WTC11 (cell line): ENCODE measurements around the gene OST4. TPM values are rescaled to one million over a fixed set of nuclear protein-coding genes. Genes with fewer than 3 reads are reported as not detected.

Experiments used
- ATAC-seq: fragments of 200-7000 bp; cut with Tn5 transposase; 2 replicates; pipeline ENCODE4 v1.10.0; 2021; ENCODE audit warnings: mild to moderate bottlenecking, moderate library complexity
- CTCF ChIA-PET: fragments of 300-600 bp; sonication (Branson Sonifier 250); formaldehyde crosslinking; loops from one replicate; lab custom pipeline; 2021; ENCODE audit warnings: antibody characterized with exemption; lab: Charles Lee
- POLR2A ChIA-PET: fragments of 350-600 bp; sonication (Branson Sonifier 250); formaldehyde crosslinking; loops from one replicate; lab custom pipeline; 2021; ENCODE audit warnings: antibody characterized with exemption; lab: Charles Lee
- DNase-seq: peaks from one replicate; pipeline ENCODE4 v3.0.0; 2021; ENCODE audit warnings: low spot score
- H3K27ac Mint-ChIP-seq: 2 replicates; pipeline ENCODE4 v1.8.0; 2021; ENCODE audit warnings: mixed read lengths
- H3K27me3 Mint-ChIP-seq: 2 replicates; pipeline ENCODE4 v1.8.0; 2021; ENCODE audit warnings: low read depth, mild to moderate bottlenecking, moderate library complexity, mixed read lengths
- H3K36me3 Mint-ChIP-seq: 2 replicates; pipeline ENCODE4 v1.8.0; 2021; ENCODE audit warnings: mixed read lengths
- H3K4me1 Mint-ChIP-seq: 2 replicates; pipeline ENCODE4 v1.8.0; 2022; ENCODE audit warnings: mixed read lengths
- H3K4me3 Mint-ChIP-seq: 2 replicates; pipeline ENCODE4 v1.8.0; 2021; ENCODE audit warnings: mild to moderate bottlenecking, moderate library complexity, mixed read lengths
- H3K9me3 Mint-ChIP-seq: 2 replicates; pipeline ENCODE4 v1.8.0; 2021; ENCODE audit warnings: mixed read lengths
- ARID4B ChIP-seq: sonication (generic); formaldehyde crosslinking; IDR thresholded peaks from 2 replicates; pipeline ENCODE4 v1.8.0; 2023; ENCODE audit warnings: missing genetic modification reagents, mild to moderate bottlenecking, borderline replicate concordance
- CREB1 ChIP-seq: sonication (generic); formaldehyde crosslinking; IDR thresholded peaks from 2 replicates; pipeline ENCODE4 v1.8.0; 2023; ENCODE audit warnings: mild to moderate bottlenecking, missing genetic modification reagents
- CREM ChIP-seq: sonication (generic); formaldehyde crosslinking; IDR thresholded peaks from 2 replicates; pipeline ENCODE4 v1.8.1; 2022; ENCODE audit warnings: mild to moderate bottlenecking, missing genetic modification reagents, moderate library complexity
- E2F5 ChIP-seq: sonication (generic); formaldehyde crosslinking; IDR thresholded peaks from 2 replicates; pipeline ENCODE4 v1.8.1; 2022; ENCODE audit warnings: mild to moderate bottlenecking, moderate library complexity, missing genetic modification reagents
- ERG ChIP-seq: fragments of 250-450 bp; sonication (Bioruptor Pico); IDR thresholded peaks from 2 replicates; pipeline ENCODE4 v1.8.0; 2021; ENCODE audit warnings: mild to moderate bottlenecking
- ETV6 ChIP-seq: sonication (generic); formaldehyde crosslinking; IDR thresholded peaks from 2 replicates; pipeline ENCODE4 v1.8.1; 2022; ENCODE audit warnings: mild to moderate bottlenecking, missing genetic modification reagents
- FOXK1 ChIP-seq: sonication (generic); formaldehyde crosslinking; IDR thresholded peaks from 2 replicates; pipeline ENCODE4 v1.8.0; 2022; ENCODE audit warnings: mild to moderate bottlenecking, moderate library complexity, missing genetic modification reagents
- GABPB1 ChIP-seq: sonication (generic); formaldehyde crosslinking; IDR thresholded peaks from 2 replicates; pipeline ENCODE4 v1.8.1; 2023; ENCODE audit warnings: mild to moderate bottlenecking, missing genetic modification reagents
- IRF2 ChIP-seq: sonication (generic); formaldehyde crosslinking; IDR thresholded peaks from 2 replicates; pipeline ENCODE4 v1.8.0; 2022; ENCODE audit warnings: low read depth, missing genetic modification reagents, borderline replicate concordance
- KAT7 ChIP-seq: sonication (generic); formaldehyde crosslinking; IDR thresholded peaks from 2 replicates; pipeline ENCODE4 v1.8.1; 2023; ENCODE audit warnings: missing genetic modification reagents, mild to moderate bottlenecking, borderline replicate concordance
- MAX ChIP-seq: sonication (generic); formaldehyde crosslinking; IDR thresholded peaks from 2 replicates; pipeline ENCODE4 v1.8.0; 2022; ENCODE audit warnings: mild to moderate bottlenecking, missing genetic modification reagents
- NR2C2 ChIP-seq: sonication (generic); formaldehyde crosslinking; IDR thresholded peaks from 2 replicates; pipeline ENCODE4 v1.8.0; 2022; ENCODE audit warnings: mild to moderate bottlenecking, missing genetic modification reagents
- TEAD1 ChIP-seq: sonication (generic); formaldehyde crosslinking; IDR thresholded peaks from 2 replicates; pipeline ENCODE4 v1.8.0; 2022; ENCODE audit warnings: mild to moderate bottlenecking, missing genetic modification reagents
- USF2 ChIP-seq: sonication (generic); formaldehyde crosslinking; IDR thresholded peaks from 2 replicates; pipeline ENCODE4 v1.8.1; 2023; ENCODE audit warnings: mild to moderate bottlenecking, missing genetic modification reagents, moderate library complexity
- ZBTB43 ChIP-seq: sonication (generic); formaldehyde crosslinking; IDR thresholded peaks from 2 replicates; pipeline ENCODE4 v1.8.1; 2023; ENCODE audit warnings: mild to moderate bottlenecking, missing genetic modification reagents
- ZNF232 ChIP-seq: sonication (generic); formaldehyde crosslinking; IDR thresholded peaks from 2 replicates; pipeline ENCODE4 v1.8.0; 2022; ENCODE audit warnings: mild to moderate bottlenecking, missing genetic modification reagents
- ZNF281 ChIP-seq: sonication (generic); formaldehyde crosslinking; IDR thresholded peaks from 2 replicates; pipeline ENCODE4 v1.8.0; 2023; ENCODE audit warnings: mild to moderate bottlenecking, missing genetic modification reagents
- ZNF532 ChIP-seq: fragments of 250-450 bp; sonication (Bioruptor Pico); IDR thresholded peaks from 2 replicates; pipeline ENCODE4 v1.9.0; 2021; ENCODE audit warnings: mild to moderate bottlenecking, borderline replicate concordance
- total RNA-seq: library from RNA; stranded (reverse); gene quantifications from 3 replicates; pipeline ENCODE4 v1.2.3, GENCODE V29; 2021

OST4 gene
- total RNA-seq, 1 experiment from 2014 or later, result 210 TPM

GRCh38 chr2:27032495-27033252 lies 38.8 kb downstream of the OST4 start, which contains the start of gene TMEM214:
TSS of gene TMEM214 (plus strand) at chr2:27032965. CDS start at chr2:27033016, 51 bp downstream.
- peaks cover 32% of the 10 kb centered on the region for H3K36me3 Mint-ChIP-seq
- ChIA-PET POLR2A (interaction anchor here (0.6 to 1.6 kb wide), 5 partner anchors 8 to 450 kb away, joined by 3 to 8 read pairs (median 4); partner anchors contain the start of genes AGBL5 and OST4), CTCF (interaction anchor here (0.7 to 3.2 kb wide), 6 partner anchors 8 to 186 kb away, joined by 3 to 20 read pairs (median 7); no protein-coding TSS in a partner anchor)
- H3K27me3 Mint-ChIP-seq, result no peaks in the 10 kb centered on the region
- H3K4me1 Mint-ChIP-seq, result peaks cover 16% of the 10 kb centered on the region
- peak within 1 kb of the TSS; percentile 65 for H3K27ac Mint-ChIP-seq
- H3K4me3 Mint-ChIP-seq, result peak within 1 kb of the TSS; percentile 95
- H3K9me3 Mint-ChIP-seq, result no peaks in the 10 kb centered on the region
- DNase-seq (peak; percentile 82), ATAC-seq (peak; percentile 94)
- peak; percentile 56 for TF ChIP-seq GABPB1
- TF ChIP-seq ZNF281 (CRISPR knock-in tag), result 0 out of 2 replicates have a peak, but pooled peaks have one; percentile 22
- TF ChIP-seq FOXK1 (CRISPR knock-in tag), result peak; percentile 33; the same call in 1 of the 2 replicates
- 0 out of 2 replicates have a peak, but pooled peaks have one; percentile 39 for TF ChIP-seq ZBTB43 (CRISPR knock-in tag)
- TF ChIP-seq ZNF232 (CRISPR knock-in tag), result peak; percentile 80; the same call in 1 of the 2 replicates
- peak; percentile 83; the same call in 1 of the 2 replicates for TF ChIP-seq KAT7 (CRISPR knock-in tag)
- no peak for TF ChIP-seq NR2C2
- peak; percentile 52; the same call in 1 of the 2 replicates for TF ChIP-seq ARID4B
- 0 out of 2 replicates have a peak, but pooled peaks have one; percentile 11 for TF ChIP-seq TEAD1 (CRISPR knock-in tag)
- TF ChIP-seq E2F5, result peak; percentile 89
- no peak for TF ChIP-seq ERG (CRISPR knock-in tag)
- TF ChIP-seq USF2 (CRISPR knock-in tag), result 0 out of 2 replicates have a peak, but pooled peaks have one; percentile 12
- TF ChIP-seq CREB1 (CRISPR knock-in tag), result peak; percentile 69; the same call in 1 of the 2 replicates
- peak; percentile 56; the same call in 1 of the 2 replicates for TF ChIP-seq ETV6 (CRISPR knock-in tag)
- no peak for TF ChIP-seq IRF2 (CRISPR knock-in tag)
- peak; percentile 42; the same call in 1 of the 2 replicates for TF ChIP-seq CREM (CRISPR knock-in tag)
- TF ChIP-seq MAX, result peak; percentile 69
- no peak for TF ChIP-seq ZNF532
